K562 treated with DMSO at 1 percent for 4 hours (cell line): Measurements from ENCODE around the gene MRC1. TPM values are rescaled to one million over a fixed set of nuclear protein-coding genes. Genes with fewer than 3 reads are reported as not detected.

Source experiments
- total RNA-seq: library from RNA; unstranded; fragments of 300-600 nt; gene quantifications from 2 replicates; pipeline ENCODE4 v1.2.3, GENCODE V29; 2022; ENCODE audit not compliant: insufficient read depth

MRC1 gene
- 0.31 TPM in 1 of 2 replicates, not detected in the other for total RNA-seq

GRCh38 chr10:17808971-17809841 lies at the start of gene MRC1:
TSS of gene MRC1 (plus strand) at chr10:17809348. CDS start at chr10:17809466, 118 bp downstream.

DNA sequence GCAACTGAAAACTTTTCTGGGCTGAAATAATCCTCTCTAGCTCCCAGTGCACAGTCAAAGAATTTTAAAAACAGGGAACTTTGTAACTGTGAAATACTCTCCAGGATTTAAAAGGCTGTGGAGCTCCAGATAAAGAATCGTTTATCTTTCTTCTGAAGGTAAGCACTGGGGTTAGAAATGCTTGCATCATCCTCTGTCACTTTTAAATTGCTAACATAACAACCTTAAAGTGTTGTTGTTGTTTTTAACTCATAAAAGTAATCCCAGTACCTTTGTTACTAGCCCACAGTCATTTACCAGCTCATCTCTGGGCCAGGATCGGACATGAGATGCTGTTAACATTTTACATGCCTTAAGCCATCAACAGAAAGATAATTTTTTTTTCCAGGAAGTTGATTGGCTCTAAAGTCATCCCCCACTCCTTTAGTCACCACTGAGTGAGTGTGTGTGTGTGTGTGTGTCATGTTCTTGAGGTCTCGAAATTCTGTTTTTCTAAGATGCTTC lies 142.8 kb downstream of the MRC1 start, which contains the start of gene SLC39A12:
SLC39A12 (plus strand) TSS at position 51 of the 504 bp plus-strand sequence. CDS start 1,359 bp downstream, outside the sequence.

Other genes with a start within 250 kb of the MRC1 start
- gene HACD1, start 192.0 kb upstream of the MRC1 start, total RNA-seq, result 0.76 TPM in 1 of 2 replicates, not detected in the other
- 9.0 and 12.8 TPM in 2 replicates for gene STAM, start 165.2 kb upstream of the MRC1 start, total RNA-seq
- 0.41 and 0.65 TPM in 2 replicates for gene TMEM236, start 57.1 kb upstream of the MRC1 start, total RNA-seq
- gene SLC39A12, start 142.6 kb downstream of the MRC1 start, total RNA-seq, result not detected in 2 replicates